ENCODE data around the gene KCNMA1. TPM values are rescaled to one million over a fixed set of nuclear protein-coding genes. Genes with fewer than 3 reads are reported as not detected.

KCNMA1 gene
- total RNA-seq, 4 donors from 2014 or later: 68.4 to 170 (median 119) TPM

DNA sequence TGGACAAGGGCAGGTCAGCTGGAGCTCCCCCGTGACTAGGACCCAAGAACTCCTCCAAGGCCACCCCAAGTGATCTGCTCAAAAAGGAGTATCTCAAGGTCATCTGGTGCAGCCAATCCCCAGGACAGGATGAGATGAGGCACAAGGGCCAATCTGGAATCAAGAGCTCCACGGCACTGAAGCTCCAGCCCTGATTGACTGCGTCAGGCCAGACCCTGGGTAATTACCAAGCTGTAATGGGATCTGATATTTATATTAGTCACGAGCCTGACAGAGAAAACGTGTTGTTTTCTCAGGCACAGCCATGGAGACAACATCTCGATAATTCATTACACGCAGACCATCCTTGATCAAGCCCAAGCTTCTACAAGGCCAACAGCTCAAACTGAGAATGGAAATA, 4.2 kb downstream of the KCNMA1 start:
- in situ Hi-C loops (cut with MboI; ENCODE audit: low pct_ligation_motif_present in 1 of 4, low pct_unique_long_range_greater_than_20kb in 1 of 4, low sequenced_read_pairs in 3 of 4): loop anchor here in 1 of 4 donors (25.0 kb wide), 1 partner anchor 221 kb away; no protein-coding TSS in a partner anchor
- intact Hi-C loops (cut with DNase I; ENCODE audit: low total_unique reads): loop anchor here (10.0 kb wide), 1 partner anchor 109 kb away; no protein-coding TSS in a partner anchor
- 67 to 100% methylated on average over 1 to 7 of the region's 7 CpGs for WGBS, 2 donors (ENCODE audit: low coverage in 1 of 2)
- no peak for DNase-seq
- TF ChIP-seq POLR2A (IDR thresholded peaks at IDR 0.05) (no peak), POLR2AphosphoS5 (IDR thresholded peaks at IDR 0.05) (no peak), EP300 (IDR thresholded peaks at IDR 0.05; ENCODE audit: low read depth) (no peak)
- TF ChIP-seq, protein P1, sequence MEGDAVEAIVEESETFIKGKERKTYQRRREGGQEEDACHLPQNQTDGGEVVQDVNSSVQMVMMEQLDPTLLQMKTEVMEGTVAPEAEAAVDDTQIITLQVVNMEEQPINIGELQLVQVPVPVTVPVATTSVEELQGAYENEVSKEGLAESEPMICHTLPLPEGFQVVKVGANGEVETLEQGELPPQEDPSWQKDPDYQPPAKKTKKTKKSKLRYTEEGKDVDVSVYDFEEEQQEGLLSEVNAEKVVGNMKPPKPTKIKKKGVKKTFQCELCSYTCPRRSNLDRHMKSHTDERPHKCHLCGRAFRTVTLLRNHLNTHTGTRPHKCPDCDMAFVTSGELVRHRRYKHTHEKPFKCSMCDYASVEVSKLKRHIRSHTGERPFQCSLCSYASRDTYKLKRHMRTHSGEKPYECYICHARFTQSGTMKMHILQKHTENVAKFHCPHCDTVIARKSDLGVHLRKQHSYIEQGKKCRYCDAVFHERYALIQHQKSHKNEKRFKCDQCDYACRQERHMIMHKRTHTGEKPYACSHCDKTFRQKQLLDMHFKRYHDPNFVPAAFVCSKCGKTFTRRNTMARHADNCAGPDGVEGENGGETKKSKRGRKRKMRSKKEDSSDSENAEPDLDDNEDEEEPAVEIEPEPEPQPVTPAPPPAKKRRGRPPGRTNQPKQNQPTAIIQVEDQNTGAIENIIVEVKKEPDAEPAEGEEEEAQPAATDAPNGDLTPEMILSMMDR (IDR thresholded peaks at IDR 0.05): no peak
- H3K36me3 ChIP-seq: no peaks in the 10 kb centered on the region
- peak overlapping the region; percentile 13 to 89 (median 26) for H3K27ac ChIP-seq
- H3K9me3 ChIP-seq: no peaks in the 10 kb centered on the region
- peaks cover 34% of the 10 kb centered on the region for H3K27me3 ChIP-seq
- no peak overlapping the region for H3K4me3 ChIP-seq
- H3K4me1 ChIP-seq: peaks cover 3 to 18% (median 5%) of the 10 kb centered on the region in 4 donors

- no peak overlapping the region for H3K4me3 ChIP-seq
- no peaks in the 10 kb centered on the region for H3K36me3 ChIP-seq
- in situ Hi-C loops (cut with MboI; ENCODE audit: low pct_ligation_motif_present in 1 of 4, low pct_unique_long_range_greater_than_20kb in 1 of 4, low sequenced_read_pairs in 3 of 4): loop anchor here in 1 of 4 donors (25.0 kb wide), 1 partner anchor 219 kb away; no protein-coding TSS in a partner anchor
- intact Hi-C loops (cut with DNase I; ENCODE audit: low total_unique reads): loop anchor here (10.0 kb wide), 1 partner anchor 106 kb away; no protein-coding TSS in a partner anchor
- WGBS, 2 donors (ENCODE audit: low coverage in 1 of 2): 84% methylated on average over 7 of the region's 7 CpGs; no CpG with 5 or more reads in 1 of the 2 donors
- peaks cover 15% of the 10 kb centered on the region for H3K27me3 ChIP-seq
- peak overlapping the region in 3 of 4 donors; percentile 30 to 89 (median 34) for H3K27ac ChIP-seq
- TF ChIP-seq POLR2A (IDR thresholded peaks at IDR 0.05): no peak
- no peak for TF ChIP-seq POLR2AphosphoS5 (IDR thresholded peaks at IDR 0.05)
- no peak for TF ChIP-seq EP300 (IDR thresholded peaks at IDR 0.05; ENCODE audit: low read depth)
- TF ChIP-seq, protein P1 (IDR thresholded peaks at IDR 0.05): no peak
- no peak for DNase-seq
- peaks cover 0 to 18% (median 4%) of the 10 kb centered on the region in 4 donors for H3K4me1 ChIP-seq
- H3K9me3 ChIP-seq: no peaks in the 10 kb centered on the region
Measured at GRCh38 chr10:77631241-77631640, 6.4 kb downstream of the KCNMA1 start.

GRCh38 chr10:77630507-77630848, 7.1 kb downstream of the KCNMA1 start:
- DNase-seq: no peak
- no peak overlapping the region for H3K4me3 ChIP-seq
- no peaks in the 10 kb centered on the region for H3K9me3 ChIP-seq
- H3K36me3 ChIP-seq: no peaks in the 10 kb centered on the region
- H3K27ac ChIP-seq: peak overlapping the region in 3 of 4 donors; percentile 30 to 89 (median 34)
- H3K27me3 ChIP-seq: peaks cover 8% of the 10 kb centered on the region
- TF ChIP-seq, protein P1 (IDR thresholded peaks at IDR 0.05): no peak
- no peak for TF ChIP-seq POLR2A (IDR thresholded peaks at IDR 0.05)
- TF ChIP-seq EP300 (IDR thresholded peaks at IDR 0.05; ENCODE audit: low read depth): no peak
- TF ChIP-seq POLR2AphosphoS5 (IDR thresholded peaks at IDR 0.05): no peak
- intact Hi-C loops (cut with DNase I; ENCODE audit: low total_unique reads) (loop anchor here (10.0 kb wide), 1 partner anchor 106 kb away; no protein-coding TSS in a partner anchor), in situ Hi-C loops (cut with MboI; ENCODE audit: low pct_ligation_motif_present in 1 of 4, low pct_unique_long_range_greater_than_20kb in 1 of 4, low sequenced_read_pairs in 3 of 4) (loop anchor here in 1 of 4 donors (25.0 kb wide), 1 partner anchor 218 kb away; no protein-coding TSS in a partner anchor)
- 62% methylated on average over 5 of the region's 5 CpGs; no CpG with 5 or more reads in 1 of the 2 donors for WGBS, 2 donors (ENCODE audit: low coverage in 1 of 2)
- peaks cover 0 to 22% (median 4%) of the 10 kb centered on the region in 4 donors for H3K4me1 ChIP-seq

- intact Hi-C loops (cut with DNase I; ENCODE audit: low total_unique reads): loop anchor here (10.0 kb wide), 1 partner anchor 105 kb away; no protein-coding TSS in a partner anchor
- Histone ChIP-seq H3K4me3 (no peak overlapping the region), H3K36me3 (no peaks in the 10 kb centered on the region), H3K9me3 (no peaks in the 10 kb centered on the region), H3K27ac (peak overlapping the region in 3 of 4 donors; percentile 30 to 89 (median 34)), H3K27me3 (peaks cover 3% of the 10 kb centered on the region), H3K4me1 (peaks cover 0 to 22% (median 4%) of the 10 kb centered on the region in 4 donors)
- in situ Hi-C loops (cut with MboI; ENCODE audit: low pct_ligation_motif_present in 1 of 4, low pct_unique_long_range_greater_than_20kb in 1 of 4, low sequenced_read_pairs in 3 of 4): loop anchor here in 1 of 4 donors (25.0 kb wide), 1 partner anchor 218 kb away; no protein-coding TSS in a partner anchor
- no peak for DNase-seq
- TF ChIP-seq POLR2A (IDR thresholded peaks at IDR 0.05) (no peak), EP300 (IDR thresholded peaks at IDR 0.05; ENCODE audit: low read depth) (no peak), POLR2AphosphoS5 (IDR thresholded peaks at IDR 0.05) (no peak)
- TF ChIP-seq, protein P1 (IDR thresholded peaks at IDR 0.05): no peak
- WGBS, 2 donors (ENCODE audit: low coverage in 1 of 2): 52% methylated on average over 11 of the region's 11 CpGs; no CpG with 5 or more reads in 1 of the 2 donors
Measured at GRCh38 chr10:77629775-77630506, 7.7 kb downstream of the KCNMA1 start.
